Measurements from ENCODE around the gene SCUBE1.
"Not testable (repeated sequence)": the region's sequence is repeated elsewhere in the genome, so short reads cannot be mapped to it uniquely, and the experiment has no call there.

Gene SCUBE1

GRCh38 chr22:43355688-43356087, 12.5 kb upstream of the SCUBE1 start:
- not testable (repeated sequence) for DNase-seq

- no peak for DNase-seq
These were observed 8.8 kb upstream of the SCUBE1 start for GRCh38 chr22:43351966-43352345.

GRCh38 chr22:43349636-43350035, 6.5 kb upstream of the SCUBE1 start:
- DNase-seq = no peak

GRCh38 chr22:43346521-43346929, 3.4 kb upstream of the SCUBE1 start:
- peak; percentile 24 to 56 for DNase-seq

- no peak for DNase-seq
These were observed 2.7 kb upstream of the SCUBE1 start for GRCh38 chr22:43345761-43346301.

- DNase-seq = no peak
These were observed 2.2 kb upstream of the SCUBE1 start for GRCh38 chr22:43345356-43345755.

GRCh38 chr22:43344520-43344787, 1.3 kb upstream of the SCUBE1 start:
- DNase-seq = no peak

- no peak for DNase-seq
These were observed 723 bp upstream of the SCUBE1 start for GRCh38 chr22:43343670-43344519.

GRCh38 chr22:43342347-43343261, 568 bp downstream of the SCUBE1 start:
- DNase-seq = no peak

GRCh38 chr22:43341565-43341964, 1.6 kb downstream of the SCUBE1 start:
- no peak for DNase-seq

GRCh38 chr22:43338766-43339345, 4.3 kb downstream of the SCUBE1 start:
- no peak for DNase-seq

GRCh38 chr22:43337946-43338345, 5.2 kb downstream of the SCUBE1 start:
- DNase-seq = no peak

GRCh38 chr22:43337385-43337784, 5.8 kb downstream of the SCUBE1 start:
- DNase-seq = no peak

- DNase-seq = no peak
These were observed 8.8 kb downstream of the SCUBE1 start for GRCh38 chr22:43334378-43334777.

- DNase-seq = no peak
These were observed 9.2 kb downstream of the SCUBE1 start for GRCh38 chr22:43333978-43334377.

GRCh38 chr22:43333156-43333555, 10.0 kb downstream of the SCUBE1 start:
- no peak for DNase-seq

GRCh38 chr22:43331698-43332097, 11.5 kb downstream of the SCUBE1 start:
- DNase-seq = no peak

- no peak for DNase-seq
These were observed 12.1 kb downstream of the SCUBE1 start for GRCh38 chr22:43331069-43331451.

GRCh38 chr22:43330178-43331068, 12.7 kb downstream of the SCUBE1 start:
- no peak for DNase-seq

- no peak for DNase-seq
These were observed 14.1 kb downstream of the SCUBE1 start for GRCh38 chr22:43329061-43329460.

- DNase-seq = no peak
These were observed 16.1 kb downstream of the SCUBE1 start for GRCh38 chr22:43327157-43327438.

- no peak for DNase-seq
These were observed 16.6 kb downstream of the SCUBE1 start for GRCh38 chr22:43326331-43327156.
